ENCODE results near the gene PCA3. TPM values are rescaled to one million over a fixed set of nuclear protein-coding genes. Genes with fewer than 3 reads are reported as not detected.

PCA3 gene
- total and polyA plus RNA-seq, 8 donors = 0.07 TPM; not detected in 7

GRCh38 chr9:76766126-76766525, 1.9 kb downstream of the PCA3 start:
- TF ChIP-seq CTCF (IDR thresholded peaks at IDR 0.05) = no peak
- no peaks in the 10 kb centered on the region for H3K36me3 ChIP-seq
- no peaks in the 10 kb centered on the region for H3K27me3 ChIP-seq
- no peak overlapping the region for H3K27ac ChIP-seq
- no peak for FAIRE-seq
- ATAC-seq = no peak
- no peaks in the 10 kb centered on the region for H3K4me1 ChIP-seq
- 74 to 80% methylated on average over 3 of the region's 3 CpGs for WGBS, 2 donors
- H3K4me3 ChIP-seq = no peak overlapping the region
- intact Hi-C loops (cut with DNase I) = no loop called here
- H3K9me3 ChIP-seq = no peaks in the 10 kb centered on the region
- no peak for DNase-seq

GRCh38 chr9:76772686-76773445, 8.6 kb downstream of the PCA3 start:
- no peak for ATAC-seq
- no peak for DNase-seq
- TF ChIP-seq CTCF (IDR thresholded peaks at IDR 0.05) = no peak
- no peak overlapping the region for H3K4me3 ChIP-seq
- intact Hi-C loops (cut with DNase I) = no loop called here
- no peaks in the 10 kb centered on the region for H3K9me3 ChIP-seq
- no peaks in the 10 kb centered on the region for H3K27me3 ChIP-seq
- H3K36me3 ChIP-seq = no peaks in the 10 kb centered on the region
- WGBS, 2 donors = 63 to 69% methylated on average over 5 of the region's 5 CpGs
- no peak overlapping the region for H3K27ac ChIP-seq
- no peak for FAIRE-seq
- H3K4me1 ChIP-seq = no peaks in the 10 kb centered on the region

GRCh38 chr9:76784881-76785280, 20.6 kb downstream of the PCA3 start:
- H3K36me3 ChIP-seq = no peaks in the 10 kb centered on the region
- intact Hi-C loops (cut with DNase I) = no loop called here
- no peaks in the 10 kb centered on the region for H3K9me3 ChIP-seq
- DNase-seq = no peak
- no peaks in the 10 kb centered on the region for H3K4me1 ChIP-seq
- no peak for FAIRE-seq
- ATAC-seq = no peak
- TF ChIP-seq CTCF (IDR thresholded peaks at IDR 0.05) = no peak
- H3K27ac ChIP-seq = no peak overlapping the region
- H3K4me3 ChIP-seq = no peak overlapping the region
- no peaks in the 10 kb centered on the region for H3K27me3 ChIP-seq

- no peak for DNase-seq
- Histone ChIP-seq H3K4me3 (no peak overlapping the region), H3K9me3 (no peaks in the 10 kb centered on the region), H3K36me3 (no peaks in the 10 kb centered on the region), H3K27ac (no peak overlapping the region), H3K27me3 (no peaks in the 10 kb centered on the region), H3K4me1 (no peaks in the 10 kb centered on the region)
- intact Hi-C loops (cut with DNase I) = no loop called here
- no peak for FAIRE-seq
- no peak for TF ChIP-seq CTCF (IDR thresholded peaks at IDR 0.05)
- ATAC-seq = no peak
- 71 to 90% methylated on average over 1 of the region's 1 CpG for WGBS, 2 donors
Observed at GRCh38 chr9:76785501-76785900, 21.3 kb downstream of the PCA3 start.

- no peak for FAIRE-seq
- no peak for TF ChIP-seq CTCF (IDR thresholded peaks at IDR 0.05)
- Histone ChIP-seq H3K4me3 (no peak overlapping the region), H3K27me3 (no peaks in the 10 kb centered on the region), H3K4me1 (no peaks in the 10 kb centered on the region), H3K9me3 (no peaks in the 10 kb centered on the region), H3K36me3 (no peaks in the 10 kb centered on the region), H3K27ac (no peak overlapping the region)
- no peak for DNase-seq
- WGBS, 2 donors = 80 to 86% methylated on average over 11 of the region's 11 CpGs
- intact Hi-C loops (cut with DNase I) = no loop called here
- ATAC-seq = no peak
Observed at GRCh38 chr9:76787677-76788076, 23.4 kb downstream of the PCA3 start.
